OCI-LY7 (cell line): ENCODE results near the gene LPP. TPM values are rescaled to one million over a fixed set of nuclear protein-coding genes. Genes with fewer than 3 reads are reported as not detected.

ENCODE experiments used
- BruUV-seq: library from RNA; stranded (reverse); fragments of 400-500 nt; replicated peaks from 2 replicates; lab custom pipeline; 2021; lab: Mats Ljungman, UMichigan
- CTCF ChIA-PET: fragments of 300-600 bp; sonication (Branson Sonifier 250); formaldehyde crosslinking; loops from one replicate; lab custom pipeline; 2022; ENCODE audit warnings: antibody characterized with exemption; ENCODE audit not compliant: unreplicated experiment; lab: Charles Lee
- POLR2A ChIA-PET: fragments of 300-600 bp; sonication (Branson Sonifier 250); formaldehyde crosslinking; loops from one replicate; lab custom pipeline; 2022; ENCODE audit warnings: antibody characterized with exemption; lab: Charles Lee
- DNase-seq: peaks from one replicate; pipeline ENCODE4 v3.0.0-alpha.2; 2015; ENCODE audit warnings: low spot score
- H2AFZ ChIP-seq: fragments of 200-600 bp; sonication (generic), shearing (Covaris generic); 2 replicates; pipeline ENCODE4 v1.6.1; 2014; ENCODE audit warnings: mild to moderate bottlenecking, antibody characterized with exemption, low read length, moderate library complexity
- H3K27ac ChIP-seq: fragments of 200-600 bp; sonication (generic); 2 replicates; pipeline ENCODE4 v1.5.1; 2014; ENCODE audit warnings: mixed run types, low read depth, mild to moderate bottlenecking, moderate library complexity, low read length, inconsistent platforms; ENCODE audit not compliant: poor library complexity, severe bottlenecking
- H3K36me3 ChIP-seq: fragments of 200-600 bp; sonication (generic); 2 replicates; pipeline ENCODE4 v1.6.1; 2014; ENCODE audit warnings: mild to moderate bottlenecking, antibody characterized with exemption, low read length, moderate library complexity, mixed read lengths; ENCODE audit not compliant: insufficient read depth
- H3K4me1 ChIP-seq: fragments of 200-600 bp; sonication (generic); 2 replicates; pipeline ENCODE4 v1.5.1; 2014; ENCODE audit warnings: mild to moderate bottlenecking, low read length; ENCODE audit not compliant: insufficient read depth, poor library complexity, severe bottlenecking
- H3K4me2 ChIP-seq: fragments of 200-600 bp; sonication (generic); 2 replicates; pipeline ENCODE4 v1.6.1; 2014; ENCODE audit warnings: mild to moderate bottlenecking, low read length
- H3K4me3 ChIP-seq: fragments of 200-600 bp; sonication (generic); 2 replicates; pipeline ENCODE4 v1.5.1; 2014; ENCODE audit warnings: mild to moderate bottlenecking, low read depth, low read length; ENCODE audit not compliant: poor library complexity, severe bottlenecking
- H3K79me2 ChIP-seq: fragments of 200-600 bp; sonication (generic); 2 replicates; pipeline ENCODE4 v1.6.1; 2016; ENCODE audit warnings: low read depth, mild to moderate bottlenecking, low read length, moderate library complexity, mixed read lengths; ENCODE audit not compliant: insufficient read depth
- H3K9me2 ChIP-seq: fragments of 200-600 bp; sonication (generic); 2 replicates; pipeline ENCODE4 v1.6.1; 2016; ENCODE audit warnings: mild to moderate bottlenecking, low read length, mixed read lengths; ENCODE audit not compliant: insufficient read depth
- H3K9me3 ChIP-seq: fragments of 200-600 bp; sonication (generic); 2 replicates; pipeline ENCODE4 v1.6.1; 2014; ENCODE audit warnings: mild to moderate bottlenecking, mixed run types, low read length, mixed read lengths
- H4K20me1 ChIP-seq: fragments of 200-600 bp; sonication (generic); 2 replicates; pipeline ENCODE4 v1.6.1; 2014; ENCODE audit warnings: mild to moderate bottlenecking, antibody characterized with exemption, low read length, moderate library complexity, mixed read lengths; ENCODE audit not compliant: insufficient read depth
- CTCF ChIP-seq: fragments of 200-600 bp; sonication (generic); conservative IDR thresholded peaks from 2 replicates; pipeline ENCODE4 v1.5.1; 2014; ENCODE audit warnings: mild to moderate bottlenecking, antibody characterized with exemption, low read length, moderate library complexity, mixed read lengths
- EZH2phosphoT487 ChIP-seq: fragments of 200-600 bp; sonication (generic); IDR thresholded peaks from 2 replicates; pipeline ENCODE4 v1.6.1; 2018; ENCODE audit warnings: low read depth, borderline replicate concordance, mild to moderate bottlenecking, mixed run types, antibody characterized with exemption, low read length, moderate library complexity, mixed read lengths
- intact Hi-C: fragments of 100-400 bp; cut with micrococcal nuclease; formaldehyde crosslinking; loops from one replicate; pipeline ENCODE4 v1.10.0; 2022; ENCODE audit not compliant: unreplicated experiment
- total RNA-seq, 2 experiments: library from RNA; depleted of rRNA in 1 of 2; stranded (reverse); fragments of >200 nt in 1 of 2; shearing (Covaris generic) in 1 of 2; gene quantifications; 2 replicates each; pipeline ENCODE4 v1.2.3, GENCODE V29; 2014 to 2022

The LPP gene
- total RNA-seq, 2 experiments from 2014 or later, result 10.9 to 119 TPM

GRCh38 chr3:188239577-188239976, 85.6 kb downstream of the LPP start:
- intact Hi-C loops, result loop anchor here (1.0 to 2.0 kb wide), 5 partner anchors 22 to 497 kb away; no protein-coding TSS in a partner anchor
- H4K20me1 ChIP-seq, result no peaks in the 10 kb centered on the region
- peak overlapping the region; percentile 98 for H3K27ac ChIP-seq
- DNase-seq, result peak; percentile 38
- H3K9me2 ChIP-seq, result no peaks in the 10 kb centered on the region
- no peaks in the 10 kb centered on the region for H3K9me3 ChIP-seq
- H3K4me1 ChIP-seq, result peaks cover 99% of the 10 kb centered on the region
- H3K36me3 ChIP-seq, result no peaks in the 10 kb centered on the region
- ChIA-PET POLR2A (interaction anchor here (0.8 to 5.4 kb wide), 9 partner anchors 22 to 295 kb away, joined by 3 to 74 read pairs (median 13); no protein-coding TSS in a partner anchor), CTCF (interaction anchor here (0.5 kb wide), 1 partner anchor 299 kb away, joined by 3 read pairs; no protein-coding TSS in a partner anchor)
- H3K79me2 ChIP-seq, result peaks cover 30% of the 10 kb centered on the region; the same call in 1 of the 2 replicates
- H3K4me3 ChIP-seq, result peak overlapping the region; percentile 57
- peak overlapping the region; percentile 81 for H3K4me2 ChIP-seq
- TF ChIP-seq EZH2phosphoT487 (no peak), CTCF (no peak)
- BruUV-seq, result TSS peak; percentile 69
- no peak overlapping the region; the same call in 1 of the 2 replicates for H2AFZ ChIP-seq

DNA sequence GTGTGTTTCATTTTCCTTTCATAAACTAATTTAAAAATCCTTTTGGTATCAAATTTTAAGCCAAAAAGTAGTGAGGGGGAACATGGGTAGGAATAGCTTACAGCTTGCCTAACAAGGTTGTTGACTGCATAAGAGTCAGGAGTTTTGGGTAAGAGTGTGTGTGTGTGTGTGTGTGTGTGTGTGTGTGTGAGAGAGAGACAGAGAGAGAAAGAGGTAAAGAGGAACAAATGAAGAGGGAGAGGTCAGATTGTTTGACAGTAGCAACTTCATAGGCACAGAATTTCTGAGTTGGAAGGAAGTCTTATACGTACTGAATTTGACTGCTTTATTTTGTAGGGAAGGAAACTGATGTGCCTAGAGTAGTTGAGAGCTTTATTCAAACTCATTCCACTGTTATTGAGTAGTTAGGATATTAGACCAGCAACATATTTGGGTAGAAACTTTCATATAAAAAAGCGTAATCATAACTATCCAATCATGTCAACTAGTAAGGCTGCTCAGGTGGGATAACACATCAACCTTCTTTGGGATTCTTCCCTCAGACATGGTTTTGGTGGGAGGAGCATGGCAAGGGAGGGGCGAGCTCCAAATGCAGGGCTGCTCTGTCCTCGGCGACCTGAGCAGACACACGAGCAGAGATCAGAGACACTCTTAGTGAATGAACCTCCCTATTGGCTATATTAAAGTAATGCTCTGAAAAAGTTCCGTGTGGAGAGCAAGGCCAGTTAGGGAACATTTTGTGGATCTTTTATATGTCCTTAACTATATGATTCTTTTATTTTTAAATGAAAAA, 86.4 kb downstream of the LPP start:
- H2AFZ ChIP-seq, result no peak overlapping the region; the same call in 1 of the 2 replicates
- intact Hi-C loops, result loop anchor here (5.0 to 10.0 kb wide), 3 partner anchors 152 to 714 kb away; no protein-coding TSS in a partner anchor
- H3K4me3 ChIP-seq, result peak overlapping the region; percentile 57
- peaks cover 99% of the 10 kb centered on the region for H3K4me1 ChIP-seq
- POLR2A ChIA-PET, result interaction anchor here (0.5 to 5.4 kb wide), 28 partner anchors 17 to 497 kb away, joined by 3 to 74 read pairs (median 4); partner anchors contain the start of genes BCL6 and LPP
- peaks cover 36% of the 10 kb centered on the region; the same call in 1 of the 2 replicates for H3K79me2 ChIP-seq
- DNase-seq, result peak; percentile 52
- no peaks in the 10 kb centered on the region for H3K9me3 ChIP-seq
- no peaks in the 10 kb centered on the region for H4K20me1 ChIP-seq
- CTCF ChIA-PET, result interaction anchor here (0.8 to 1.2 kb wide), 2 partner anchors 11 to 23 kb away, joined by 3 to 4 read pairs; no protein-coding TSS in a partner anchor
- BruUV-seq, result TSS peak; percentile 16
- H3K9me2 ChIP-seq, result no peaks in the 10 kb centered on the region
- H3K36me3 ChIP-seq, result no peaks in the 10 kb centered on the region
- TF ChIP-seq EZH2phosphoT487, result no peak
- TF ChIP-seq CTCF, result no peak
- peak overlapping the region; percentile 81 for H3K4me2 ChIP-seq
- H3K27ac ChIP-seq, result peak overlapping the region; percentile 98
